Tibial nerve (tissue), 4 donors: ENCODE measurements around the gene CLVS2. TPM values are rescaled to one million over a fixed set of nuclear protein-coding genes. Genes with fewer than 3 reads are reported as not detected.
A peak's percentile ranks its signal among the peaks of the same experiment; 100 is the strongest.

ENCODE experiments used
- DNase-seq, 2 donors: peaks; one replicate each; pipeline ENCODE4 v3.0.0-alpha.2; 2019; ENCODE audit warnings: low spot score in 2 of 2
- H3K27ac ChIP-seq, 4 donors: fragments of 200-600 bp; sonication (generic) in 3 of 4; one replicate each; pipeline ENCODE4 v1.5.1; 2017 to 2019; ENCODE audit warnings: mild to moderate bottlenecking in 1 of 4
- H3K27me3 ChIP-seq, 2 donors: fragments of 200-600 bp; sonication (generic) in 1 of 2; one replicate each; pipeline versions ENCODE4 v1.5.1 to v1.6.0; 2017 to 2019
- H3K36me3 ChIP-seq, 3 donors: fragments of 200-600 bp; sonication (generic); one replicate each; pipeline ENCODE4 v1.5.1; 2018 to 2019
- H3K4me1 ChIP-seq, 4 donors: fragments of 200-600 bp; sonication (generic) in 3 of 4; one replicate each; pipeline ENCODE4 v1.5.1; 2017 to 2019
- H3K4me3 ChIP-seq, 4 donors: fragments of 200-600 bp; sonication (generic) in 3 of 4; one replicate each; pipeline ENCODE4 v1.5.1; 2017 to 2019; ENCODE audit warnings: mild to moderate bottlenecking in 1 of 4, moderate library complexity in 1 of 4
- H3K9me3 ChIP-seq, 4 donors: fragments of 200-600 bp; sonication (generic) in 3 of 4; one replicate each; pipeline ENCODE4 v1.5.1; 2017 to 2019
- EP300 ChIP-seq, 2 donors: sonication (generic); formaldehyde crosslinking; IDR thresholded peaks; one replicate each; pipeline ENCODE4 v1.6.1; 2017; ENCODE audit warnings: antibody characterized with exemption in 2 of 2, mild to moderate bottlenecking in 1 of 2
- POLR2A ChIP-seq, 2 donors: fragments of 450-650 bp; IDR thresholded peaks; one replicate each; pipeline ENCODE4 v1.6.1; 2017; ENCODE audit warnings: antibody characterized with exemption in 2 of 2, mild to moderate bottlenecking in 2 of 2, moderate library complexity in 2 of 2
- WGBS, 2 donors: methylation state at CpG; one replicate each; pipeline ENCODE4 v1.1.5; 2018; 5-methylcytosine and 5-hydroxymethylcytosine counted together
- total RNA-seq, 4 donors: library from RNA; depleted of rRNA; stranded (reverse); fragments of >200 nt; gene quantifications; one replicate each; pipeline ENCODE4 v1.1.0, GENCODE V29; 2016
- TF ChIP-seq, protein P1 (sequence below), 5 experiments: fragments of 200-600 bp in 3 of 5; fragments of 450-650 bp in 2 of 5; sonication (generic) in 3 of 5; IDR thresholded peaks; one replicate each; pipeline ENCODE4 v1.5.1; 2016 to 2019; ENCODE audit warnings: antibody characterized with exemption in 5 of 5, mild to moderate bottlenecking in 3 of 5, moderate library complexity in 2 of 5

CLVS2 gene
- total RNA-seq, 4 donors from 2014 or later: under 0.01 to 0.22 (median under 0.01) TPM

DNA sequence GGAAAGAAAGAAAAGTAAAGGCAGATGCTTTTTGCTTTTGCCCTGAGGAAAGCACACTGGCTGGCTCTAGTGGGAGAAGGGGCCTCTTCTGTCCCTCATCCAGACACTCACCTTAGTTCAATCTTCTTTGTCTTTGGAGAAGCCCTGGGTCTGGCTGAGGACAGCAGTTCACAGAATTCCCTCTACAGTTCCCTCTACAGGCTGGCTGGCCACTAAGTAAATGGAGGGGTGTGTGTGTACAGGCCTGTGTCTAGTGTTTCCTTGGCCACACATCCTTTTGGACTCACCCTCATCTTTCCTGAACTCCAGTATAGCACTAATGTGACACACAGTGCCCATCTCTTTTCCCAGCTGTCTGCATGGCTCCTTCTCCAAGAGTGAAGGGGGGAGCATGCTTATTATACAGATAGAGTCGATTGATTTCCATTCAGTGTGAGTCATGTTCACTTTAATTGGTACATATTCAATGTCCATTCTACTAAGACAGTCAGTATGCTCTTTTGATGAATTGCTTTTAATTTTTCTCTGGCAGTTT lies 26.0 kb upstream of the CLVS2 start:
- Histone ChIP-seq H3K27me3 (no peaks in the 10 kb centered on the region), H3K4me1 (no peaks in the 10 kb centered on the region), H3K36me3 (no peaks in the 10 kb centered on the region), H3K27ac (no peak overlapping the region), H3K4me3 (no peak overlapping the region), H3K9me3 (no peaks in the 10 kb centered on the region)
- TF ChIP-seq, protein P1, sequence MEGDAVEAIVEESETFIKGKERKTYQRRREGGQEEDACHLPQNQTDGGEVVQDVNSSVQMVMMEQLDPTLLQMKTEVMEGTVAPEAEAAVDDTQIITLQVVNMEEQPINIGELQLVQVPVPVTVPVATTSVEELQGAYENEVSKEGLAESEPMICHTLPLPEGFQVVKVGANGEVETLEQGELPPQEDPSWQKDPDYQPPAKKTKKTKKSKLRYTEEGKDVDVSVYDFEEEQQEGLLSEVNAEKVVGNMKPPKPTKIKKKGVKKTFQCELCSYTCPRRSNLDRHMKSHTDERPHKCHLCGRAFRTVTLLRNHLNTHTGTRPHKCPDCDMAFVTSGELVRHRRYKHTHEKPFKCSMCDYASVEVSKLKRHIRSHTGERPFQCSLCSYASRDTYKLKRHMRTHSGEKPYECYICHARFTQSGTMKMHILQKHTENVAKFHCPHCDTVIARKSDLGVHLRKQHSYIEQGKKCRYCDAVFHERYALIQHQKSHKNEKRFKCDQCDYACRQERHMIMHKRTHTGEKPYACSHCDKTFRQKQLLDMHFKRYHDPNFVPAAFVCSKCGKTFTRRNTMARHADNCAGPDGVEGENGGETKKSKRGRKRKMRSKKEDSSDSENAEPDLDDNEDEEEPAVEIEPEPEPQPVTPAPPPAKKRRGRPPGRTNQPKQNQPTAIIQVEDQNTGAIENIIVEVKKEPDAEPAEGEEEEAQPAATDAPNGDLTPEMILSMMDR (IDR thresholded peaks at IDR 0.05): no peak
- no peak for TF ChIP-seq POLR2A (IDR thresholded peaks at IDR 0.05)
- no peak for TF ChIP-seq EP300 (IDR thresholded peaks at IDR 0.05)
- WGBS, 2 donors: 84 to 89% methylated on average over 1 of the region's 1 CpG
- no peak for DNase-seq

DNA sequence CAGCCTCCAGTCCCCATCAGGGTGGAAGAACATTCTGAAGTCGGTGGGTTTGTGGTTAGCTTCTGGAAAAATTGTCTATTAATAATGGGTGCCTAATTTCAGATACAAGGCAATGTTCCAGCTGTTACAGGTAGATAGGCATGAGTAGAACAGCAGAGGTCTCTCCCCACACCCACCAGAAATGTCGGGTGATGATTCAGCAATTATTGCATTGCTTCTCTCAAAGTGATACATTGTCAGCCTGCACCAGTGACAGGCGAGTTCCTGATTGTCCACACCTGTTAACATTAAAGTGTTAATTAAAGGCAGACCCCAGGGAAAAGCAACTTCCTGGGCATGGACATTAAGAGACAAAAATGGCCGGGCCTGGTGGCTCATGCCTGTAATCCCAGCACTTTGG lies 18.9 kb upstream of the CLVS2 start:
- TF ChIP-seq EP300 (IDR thresholded peaks at IDR 0.05) (no peak), POLR2A (IDR thresholded peaks at IDR 0.05) (no peak)
- TF ChIP-seq, protein P1 (IDR thresholded peaks at IDR 0.05): no peak
- H3K27ac ChIP-seq: no peak overlapping the region
- H3K9me3 ChIP-seq: no peaks in the 10 kb centered on the region
- H3K4me1 ChIP-seq: no peaks in the 10 kb centered on the region
- WGBS, 2 donors: 71 to 77% methylated on average over 4 of the region's 4 CpGs
- H3K4me3 ChIP-seq: no peak overlapping the region
- H3K36me3 ChIP-seq: no peaks in the 10 kb centered on the region
- no peaks in the 10 kb centered on the region for H3K27me3 ChIP-seq
- no peak for DNase-seq

DNA sequence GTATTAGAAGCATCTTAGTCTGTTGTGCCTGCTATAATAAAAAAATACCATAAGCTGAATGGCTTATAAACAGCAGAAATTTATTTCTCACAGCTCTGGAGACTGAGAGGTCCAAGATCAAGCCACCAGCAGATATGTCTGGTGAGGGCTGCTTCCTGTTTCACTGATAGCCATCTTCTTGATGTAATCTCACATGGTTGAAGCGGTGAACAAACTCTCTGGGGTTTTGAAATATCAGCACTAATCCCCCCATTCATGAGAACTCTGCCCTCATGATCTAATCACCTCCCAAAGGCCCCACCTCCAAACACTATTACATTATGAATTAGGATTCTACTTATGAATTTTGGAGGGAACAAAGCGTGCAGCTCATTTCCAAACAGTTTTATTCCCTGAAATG lies 11.6 kb upstream of the CLVS2 start:
- no peaks in the 10 kb centered on the region for H3K27me3 ChIP-seq
- H3K36me3 ChIP-seq: no peaks in the 10 kb centered on the region
- H3K27ac ChIP-seq: no peak overlapping the region
- 36 to 79% methylated on average over 2 of the region's 2 CpGs for WGBS, 2 donors
- no peak for DNase-seq
- no peak overlapping the region for H3K4me3 ChIP-seq
- no peaks in the 10 kb centered on the region for H3K4me1 ChIP-seq
- peaks cover 0 to 11% (median 0%) of the 10 kb centered on the region in 4 donors for H3K9me3 ChIP-seq
- TF ChIP-seq POLR2A (IDR thresholded peaks at IDR 0.05) (no peak), EP300 (IDR thresholded peaks at IDR 0.05) (no peak)
- TF ChIP-seq, protein P1 (IDR thresholded peaks at IDR 0.05): no peak

GRCh38 chr6:122994256-122994655 lies 1.8 kb upstream of the CLVS2 start:
- H3K4me3 ChIP-seq: no peak overlapping the region
- peaks cover 0 to 36% of the 10 kb centered on the region in 2 donors for H3K27me3 ChIP-seq
- peaks cover 0 to 3% (median 0%) of the 10 kb centered on the region in 4 donors for H3K9me3 ChIP-seq
- H3K27ac ChIP-seq: no peak overlapping the region
- DNase-seq: no peak
- H3K36me3 ChIP-seq: no peaks in the 10 kb centered on the region
- peaks cover 0 to 17% (median 2%) of the 10 kb centered on the region in 4 donors for H3K4me1 ChIP-seq
- no peak for TF ChIP-seq POLR2A (IDR thresholded peaks at IDR 0.05)
- TF ChIP-seq, protein P1 (IDR thresholded peaks at IDR 0.05): no peak
- no peak for TF ChIP-seq EP300 (IDR thresholded peaks at IDR 0.05)
- WGBS, 2 donors: 81 to 92% methylated on average over 3 of the region's 3 CpGs

DNA sequence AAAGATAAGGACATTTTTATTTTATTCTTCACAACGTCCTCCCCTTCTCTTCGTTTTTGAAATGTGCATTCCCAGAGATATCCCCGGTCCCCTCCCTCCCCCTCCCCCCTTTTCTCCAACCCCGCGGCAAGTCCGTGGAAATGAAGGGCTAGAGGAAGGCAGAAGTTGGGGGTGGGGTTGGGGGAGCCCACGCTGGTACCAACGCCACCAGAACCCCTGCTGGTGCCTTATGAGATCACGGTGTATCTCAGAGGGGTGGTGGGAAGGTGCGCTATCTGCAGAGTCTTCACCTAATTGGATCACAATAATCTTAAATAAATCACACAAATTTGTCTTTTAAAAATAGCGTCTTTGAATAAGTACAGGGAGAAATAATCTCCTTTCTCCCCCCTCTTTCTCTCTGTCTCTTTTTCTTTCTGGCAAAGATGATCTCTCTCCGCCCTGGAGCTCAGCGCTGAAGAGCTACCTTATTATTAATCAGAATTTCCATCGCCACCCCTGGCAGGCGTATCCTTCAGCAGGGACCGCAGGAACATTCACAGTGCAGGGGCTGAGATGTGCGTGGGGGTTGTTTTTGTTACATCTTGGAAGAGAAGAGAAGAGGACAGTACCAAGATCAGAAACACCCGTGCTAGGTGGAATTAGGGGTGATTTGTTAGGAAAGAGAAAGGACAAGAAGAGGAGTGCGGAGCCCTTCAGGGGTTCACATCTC lies 915 bp downstream of the CLVS2 start:
- peaks cover 0 to 36% of the 10 kb centered on the region in 2 donors for H3K27me3 ChIP-seq
- WGBS, 2 donors: 24 to 28% methylated on average over 19 of the region's 19 CpGs

More for the DNA sequence above, 915 bp downstream of the CLVS2 start:
- peaks cover 0 to 17% (median 2%) of the 10 kb centered on the region in 4 donors for H3K4me1 ChIP-seq
- H3K36me3 ChIP-seq: no peaks in the 10 kb centered on the region
- no peaks in the 10 kb centered on the region for H3K9me3 ChIP-seq
- no peak overlapping the region for H3K27ac ChIP-seq
- TF ChIP-seq, protein P1 (IDR thresholded peaks at IDR 0.05): no peak
- TF ChIP-seq EP300 (IDR thresholded peaks at IDR 0.05) (no peak), POLR2A (IDR thresholded peaks at IDR 0.05) (no peak)
- peak overlapping the region in 2 of 4 donors; percentile 37 to 52 for H3K4me3 ChIP-seq
- DNase-seq: no peak
